H1 (cell line): ENCODE results near the gene TMEM45A. TPM values are rescaled to one million over a fixed set of nuclear protein-coding genes. Genes with fewer than 3 reads are reported as not detected.

ENCODE experiments used
- CTCF ChIA-PET: fragments of 300-600 bp; sonication (Branson Sonifier 250); formaldehyde crosslinking; loops from one replicate; lab custom pipeline; 2021; ENCODE audit not compliant: partially characterized antibody; lab: Charles Lee
- POLR2A ChIA-PET: fragments of 300-600 bp; sonication (Branson Sonifier 250); formaldehyde crosslinking; loops from one replicate; lab custom pipeline; 2021; ENCODE audit warnings: inconsistent platforms; ENCODE audit not compliant: partially characterized antibody; lab: Charles Lee
- DNase-seq, 2 experiments: peaks; one replicate each; pipeline versions ENCODE4 v3.0.0 to v3.0.0-alpha.2; 2010 to 2022; ENCODE audit warnings: low spot score in 2 of 2, low read depth in 1 of 2, mixed read lengths in 1 of 2
- FAIRE-seq: peaks from 2 replicates; lab custom pipeline; 2011; peaks lifted over from hg19 to GRCh38; lab: Jason Lieb, UNC
- H2AFZ ChIP-seq: 2 replicates; pipeline ENCODE4 v1.8.1; 2012; ENCODE audit warnings: low read length, inconsistent platforms
- H2AK5ac ChIP-seq: 2 replicates; pipeline ENCODE4 v1.6.1; 2013; ENCODE audit warnings: low read depth, low read length
- H2BK120ac ChIP-seq: replicated peaks from 2 replicates; pipeline ENCODE3; 2013; ENCODE audit warnings: low read depth, low read length, inconsistent platforms
- H2BK12ac ChIP-seq: 2 replicates; pipeline ENCODE4 v1.6.1; 2013; ENCODE audit warnings: low read depth, low read length
- H2BK15ac ChIP-seq: 2 replicates; pipeline ENCODE4 v1.6.1; 2013; ENCODE audit warnings: low read length
- H2BK20ac ChIP-seq: 2 replicates; pipeline ENCODE4 v1.6.1; 2013; ENCODE audit warnings: low read length
- H2BK5ac ChIP-seq: 2 replicates; pipeline ENCODE4 v1.6.1; 2013; ENCODE audit warnings: low read depth, low read length
- H3K14ac ChIP-seq: 2 replicates; pipeline ENCODE4 v1.6.1; 2013; ENCODE audit warnings: inconsistent platforms; ENCODE audit not compliant: insufficient read length
- H3K18ac ChIP-seq: 2 replicates; pipeline ENCODE4 v1.6.1; 2013; ENCODE audit warnings: low read length; ENCODE audit errors: extremely low read depth
- H3K23ac ChIP-seq: 2 replicates; pipeline ENCODE4 v1.6.1; 2013; ENCODE audit warnings: inconsistent platforms; ENCODE audit not compliant: insufficient read length
- H3K23me2 ChIP-seq: 2 replicates; pipeline ENCODE4 v1.6.1; 2013; ENCODE audit warnings: low read depth, low read length
- H3K27ac ChIP-seq: 2 replicates; pipeline ENCODE4 v1.6.1; 2011; ENCODE audit warnings: low read depth, low read length, inconsistent platforms
- H3K27me3 ChIP-seq, 4 experiments: replicated peaks in 1 of 4; 1 replicate in 1 of 4; 2 replicates in 3 of 4; pipeline versions ENCODE4 v1.6.1 to v1.8.1; 2011 to 2013; ENCODE audit warnings: low read length in 3 of 4, mild to moderate bottlenecking in 3 of 4, inconsistent platforms in 2 of 4, mixed read lengths in 2 of 4, moderate library complexity in 1 of 4; ENCODE audit not compliant: control insufficient read depth in 3 of 4, insufficient read depth in 3 of 4; ENCODE audit errors: extremely low read depth in 1 of 4
- H3K36me3 ChIP-seq, 4 experiments: 2 replicates each; pipeline versions ENCODE4 v1.6.1 to v1.8.1; 2011 to 2013; ENCODE audit warnings: mild to moderate bottlenecking in 4 of 4, low read length in 3 of 4, moderate library complexity in 2 of 4, control low read depth in 1 of 4, inconsistent platforms in 1 of 4; ENCODE audit not compliant: insufficient read depth in 4 of 4, control insufficient read depth in 2 of 4
- H3K4ac ChIP-seq: replicated peaks from 2 replicates; pipeline ENCODE3; 2013; ENCODE audit warnings: low read length, low read depth, mixed read lengths, inconsistent platforms; ENCODE audit not compliant: insufficient read length
- H3K4me1 ChIP-seq, 4 experiments: replicated peaks in 1 of 4; 1 replicate in 1 of 4; 2 replicates in 3 of 4; pipeline versions ENCODE4 v1.6.1 to v1.8.1; 2011 to 2013; ENCODE audit warnings: low read length in 3 of 4, inconsistent platforms in 2 of 4, mixed read lengths in 1 of 4; ENCODE audit not compliant: insufficient read depth in 4 of 4, control insufficient read depth in 3 of 4
- H3K4me2 ChIP-seq, 2 experiments: 2 replicates each; pipeline versions ENCODE4 v1.6.1 to v1.8.1; 2011 to 2013; ENCODE audit warnings: low read depth in 2 of 2, low read length in 2 of 2, control low read depth in 1 of 2, inconsistent platforms in 1 of 2, mild to moderate bottlenecking in 1 of 2; ENCODE audit not compliant: insufficient read depth in 1 of 2
- H3K4me3 ChIP-seq, 4 experiments: fragments of 200-600, 300-600 bp in 1 of 4; sonication (generic), shearing (Covaris generic), sonication (Bioruptor Twin) in 1 of 4; 2 replicates each; pipeline versions ENCODE4 v1.5.1 to v1.8.1; 2011 to 2016; ENCODE audit warnings: low read length in 4 of 4, low read depth in 3 of 4, control low read depth in 2 of 4, inconsistent platforms in 2 of 4, mild to moderate bottlenecking in 2 of 4, mixed read lengths in 1 of 4, moderate library complexity in 1 of 4; ENCODE audit not compliant: insufficient read depth in 2 of 4; ENCODE audit errors: extremely low read depth in 1 of 4
- H3K56ac ChIP-seq: replicated peaks from 2 replicates; pipeline ENCODE3; 2013; ENCODE audit warnings: low read depth, mild to moderate bottlenecking, mixed read lengths, low read length, inconsistent platforms; ENCODE audit not compliant: insufficient read length
- H3K79me1 ChIP-seq: 2 replicates; pipeline ENCODE4 v1.6.1; 2013; ENCODE audit warnings: low read depth, low read length, control low read depth
- H3K79me2 ChIP-seq, 2 experiments: 2 replicates each; pipeline versions ENCODE4 v1.6.1 to v1.8.1; 2012 to 2013; ENCODE audit warnings: low read length in 2 of 2, mild to moderate bottlenecking in 2 of 2, inconsistent platforms in 1 of 2; ENCODE audit not compliant: insufficient read depth in 2 of 2, control insufficient read depth in 1 of 2
- H3K9ac ChIP-seq, 4 experiments: replicated peaks in 1 of 4; 1 replicate in 1 of 4; 2 replicates in 3 of 4; pipeline versions ENCODE4 v1.6.1 to v1.8.1; 2011 to 2013; ENCODE audit warnings: low read depth in 3 of 4, low read length in 3 of 4, control low read depth in 2 of 4, mild to moderate bottlenecking in 2 of 4, moderate library complexity in 2 of 4, inconsistent platforms in 1 of 4; ENCODE audit errors: extremely low read depth in 1 of 4
- H3K9me3 ChIP-seq, 2 experiments: 2 replicates each; pipeline versions ENCODE4 v1.6.1 to v1.8.1; 2012 to 2013; ENCODE audit warnings: mild to moderate bottlenecking in 2 of 2, moderate library complexity in 2 of 2, control low read depth in 1 of 2, inconsistent platforms in 1 of 2, low read depth in 1 of 2, low read length in 1 of 2, mixed read lengths in 1 of 2; ENCODE audit not compliant: insufficient read depth in 2 of 2
- H4K20me1 ChIP-seq, 2 experiments: replicated peaks in 1 of 2; 2 replicates each; pipeline versions ENCODE3 to v1.8.1; 2011 to 2013; ENCODE audit warnings: inconsistent platforms in 2 of 2, low read length in 2 of 2, mild to moderate bottlenecking in 1 of 2; ENCODE audit not compliant: insufficient read depth in 2 of 2, control insufficient read depth in 1 of 2
- H4K5ac ChIP-seq: 2 replicates; pipeline ENCODE4 v1.6.1; 2013; ENCODE audit warnings: low read length, low read depth, mixed read lengths, inconsistent platforms; ENCODE audit not compliant: insufficient read length
- H4K8ac ChIP-seq: 2 replicates; pipeline ENCODE4 v1.8.0; 2013; ENCODE audit warnings: mild to moderate bottlenecking, moderate library complexity, low read length, inconsistent platforms; ENCODE audit not compliant: insufficient read depth; ENCODE audit errors: extremely low read depth
- H4K91ac ChIP-seq: replicated peaks from 2 replicates; pipeline ENCODE3; 2013; ENCODE audit warnings: low read length, mixed read lengths, inconsistent platforms; ENCODE audit not compliant: insufficient read length
- BRCA1 ChIP-seq: IDR thresholded peaks from 2 replicates; pipeline ENCODE4 v1.6.1; 2012; ENCODE audit warnings: low read depth, low read length, improper control_type of control experiment
- CEBPB ChIP-seq: IDR thresholded peaks from 2 replicates; pipeline ENCODE4 v1.6.1; 2012; ENCODE audit warnings: low read depth, low read length
- EZH2 ChIP-seq: fragments of 200-600 bp; sonication (generic); IDR thresholded peaks from 2 replicates; pipeline ENCODE4 v1.7.1; 2012; ENCODE audit warnings: low read depth, mild to moderate bottlenecking, moderate library complexity, low read length, inconsistent platforms; ENCODE audit not compliant: severe bottlenecking
- KDM4A ChIP-seq: IDR thresholded peaks from one replicate; pipeline ENCODE4 v1.7.1; 2012; ENCODE audit warnings: low read depth, mild to moderate bottlenecking, moderate library complexity, low read length, inconsistent platforms; ENCODE audit not compliant: severe bottlenecking
- POU5F1 ChIP-seq: IDR thresholded peaks from 2 replicates; pipeline ENCODE4 v1.6.1; 2011; ENCODE audit warnings: low read depth, mild to moderate bottlenecking, low read length, moderate library complexity
- SP2 ChIP-seq: IDR thresholded peaks from 2 replicates; pipeline ENCODE4 v1.6.1; 2012; ENCODE audit warnings: mild to moderate bottlenecking, low read length, inconsistent platforms
- SUZ12 ChIP-seq: fragments of 200-600 bp; sonication (generic); IDR thresholded peaks from 2 replicates; pipeline ENCODE4 v1.6.1; 2012; ENCODE audit warnings: mild to moderate bottlenecking, inconsistent platforms, low read length, moderate library complexity, mixed read lengths
- TBP ChIP-seq: IDR thresholded peaks from 2 replicates; pipeline ENCODE4 v1.6.1; 2011; ENCODE audit warnings: low read depth, low read length, improper control_type of control experiment
- TCF12 ChIP-seq: IDR thresholded peaks from 2 replicates; pipeline ENCODE4 v1.6.1; 2011; ENCODE audit warnings: low read depth, mild to moderate bottlenecking, low read length
- ZNF274 ChIP-seq: IDR thresholded peaks from 2 replicates; pipeline ENCODE4 v1.7.0; 2012; ENCODE audit warnings: low read length, borderline replicate concordance; ENCODE audit errors: extremely low read depth
- WGBS, 2 experiments: shearing (Covaris generic) in 1 of 2; methylation state at CpG; one replicate each; pipeline versions ENCODE4 v1.1.6 to v1.1.7; 2013 to 2015; ENCODE audit warnings: low lambda C conversion rate in 2 of 2, mixed read lengths in 2 of 2, inconsistent platforms in 1 of 2, low coverage in 1 of 2, missing lambda C conversion rate in 1 of 2; ENCODE audit not compliant: insufficient replicate concordance in 2 of 2, insufficient coverage in 1 of 2, insufficient read length in 1 of 2; ENCODE audit errors: extremely low coverage in 1 of 2, missing lambda C conversion rate in 1 of 2; 5-methylcytosine and 5-hydroxymethylcytosine counted together
- polyA plus RNA-seq, 7 experiments: library from polyadenylated mRNA; depleted of rRNA in 3 of 7; stranded (reverse) in 5 of 7; unstranded in 2 of 7; fragments of >200 nt in 5 of 7; fragments of 200-250 nt in 2 of 7; gene quantifications; 1 replicate in 5 of 7; 2 replicates in 1 of 7; 4 replicates in 1 of 7; pipeline versions ENCODE4 v1.2.1 to v1.2.3, GENCODE V29; 2011 to 2013; ENCODE audit warnings: missing spikeins in 2 of 7, mixed read lengths in 2 of 7
- total RNA-seq: library from RNA; stranded (reverse); fragmentation: NEBNext Ultra II Directional; extraction: Animal tissue kit (Norgen Biotek cat#: 25700); gene quantifications from 2 replicates; pipeline ENCODE4 v1.2.1, GENCODE V29; 2021
- TF ChIP-seq, protein P1 (sequence below): IDR thresholded peaks from 2 replicates; pipeline ENCODE4 v1.6.1; 2012; ENCODE audit warnings: low read length, inconsistent platforms
- TF ChIP-seq, protein P2 (sequence below): IDR thresholded peaks from 2 replicates; pipeline ENCODE4 v1.6.1; 2011; ENCODE audit warnings: low read depth, mild to moderate bottlenecking, low read length; ENCODE audit not compliant: insufficient read depth

Gene TMEM45A
- total and polyA plus RNA-seq, 2 of the 8 experiments (the other 6 are each of a cell fraction or from before 2014, with no cell fraction given), result 12.9 to 14.2 TPM

DNA sequence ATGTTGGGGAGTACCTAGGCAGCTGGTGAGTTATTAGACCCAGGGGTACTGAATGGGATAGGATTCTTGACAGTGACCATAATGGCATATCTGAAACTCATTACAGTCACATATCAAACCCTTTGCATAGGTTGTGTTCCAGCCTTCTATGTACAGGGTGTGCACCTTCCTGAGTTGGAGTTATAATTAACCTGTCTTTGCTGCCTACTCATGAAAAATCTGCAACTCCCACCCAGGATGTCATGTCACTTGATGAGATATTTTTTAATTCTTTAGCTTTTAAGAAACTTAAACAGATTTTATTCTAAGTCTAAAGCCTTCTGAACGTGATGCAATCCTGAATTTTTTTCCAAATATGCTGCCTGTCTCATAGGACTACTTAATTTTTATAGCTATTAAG, 95.8 kb downstream of the TMEM45A start:
- FAIRE-seq, result no peak
- CTCF ChIA-PET, result interaction anchor here (0.6 to 9.8 kb wide), 6 partner anchors 8 to 125 kb away, joined by 3 to 229 read pairs (median 40); no protein-coding TSS in a partner anchor
- TF ChIP-seq EZH2 (no peak), KDM4A (no peak), SUZ12 (no peak), POU5F1 (no peak), SP2 (no peak), TCF12 (no peak), TBP (no peak), CEBPB (no peak), BRCA1 (no peak), ZNF274 (no peak)
- TF ChIP-seq, protein P1, sequence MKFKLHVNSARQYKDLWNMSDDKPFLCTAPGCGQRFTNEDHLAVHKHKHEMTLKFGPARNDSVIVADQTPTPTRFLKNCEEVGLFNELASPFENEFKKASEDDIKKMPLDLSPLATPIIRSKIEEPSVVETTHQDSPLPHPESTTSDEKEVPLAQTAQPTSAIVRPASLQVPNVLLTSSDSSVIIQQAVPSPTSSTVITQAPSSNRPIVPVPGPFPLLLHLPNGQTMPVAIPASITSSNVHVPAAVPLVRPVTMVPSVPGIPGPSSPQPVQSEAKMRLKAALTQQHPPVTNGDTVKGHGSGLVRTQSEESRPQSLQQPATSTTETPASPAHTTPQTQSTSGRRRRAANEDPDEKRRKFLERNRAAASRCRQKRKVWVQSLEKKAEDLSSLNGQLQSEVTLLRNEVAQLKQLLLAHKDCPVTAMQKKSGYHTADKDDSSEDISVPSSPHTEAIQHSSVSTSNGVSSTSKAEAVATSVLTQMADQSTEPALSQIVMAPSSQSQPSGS, result no peak
- TF ChIP-seq, protein P2, sequence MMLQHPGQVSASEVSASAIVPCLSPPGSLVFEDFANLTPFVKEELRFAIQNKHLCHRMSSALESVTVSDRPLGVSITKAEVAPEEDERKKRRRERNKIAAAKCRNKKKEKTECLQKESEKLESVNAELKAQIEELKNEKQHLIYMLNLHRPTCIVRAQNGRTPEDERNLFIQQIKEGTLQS, result no peak

More for the DNA sequence above, 95.8 kb downstream of the TMEM45A start:
- Histone ChIP-seq H2BK120ac (no peak overlapping the region), H3K9me3 (peaks cover 4 to 8% of the 10 kb centered on the region in 2 experiments), H4K8ac (no peak overlapping the region), H3K4ac (no peak overlapping the region), H3K79me1 (no peaks in the 10 kb centered on the region), H3K27me3 (peaks cover 0 to 1% (median 0%) of the 10 kb centered on the region in 4 experiments; a peak in 1 of 7 replicates), H3K36me3 (no peaks in the 10 kb centered on the region), H4K5ac (no peak overlapping the region), H3K9ac (no peak overlapping the region), H4K91ac (no peak overlapping the region), H2AFZ (no peak overlapping the region), H3K4me3 (no peak overlapping the region), H2AK5ac (no peak overlapping the region), H3K27ac (no peak overlapping the region), H3K4me2 (no peak overlapping the region), H3K23me2 (no peaks in the 10 kb centered on the region), H2BK12ac (no peak overlapping the region), H3K14ac (no peak overlapping the region), H3K4me1 (peaks cover 0 to 3% (median 0%) of the 10 kb centered on the region in 4 experiments; a peak in 1 of 7 replicates), H3K56ac (no peak overlapping the region), H4K20me1 (no peaks in the 10 kb centered on the region), H2BK15ac (no peak overlapping the region), H3K18ac (no peak overlapping the region), H2BK20ac (no peak overlapping the region), H2BK5ac (no peak overlapping the region), H3K23ac (no peak overlapping the region), H3K79me2 (no peaks in the 10 kb centered on the region)
- WGBS, 2 experiments, result 91% methylated on average over 1 of the region's 1 CpG; no CpG with 5 or more reads in 1 of the 2 experiments
- POLR2A ChIA-PET, result interaction anchor here (0.8 kb wide), 1 partner anchor 11 kb away, joined by 3 read pairs; no protein-coding TSS in a partner anchor
- DNase-seq, result no peak
